T-helper 1 cell treated with Interleukin-12 subunit alpha and Interleukin-12 subunit beta and Interleukin-4 antibody, amounts not matched to agents 30 ng/mL and 1 ng/mL, for 36 hours (primary cell): Measurements from ENCODE around the gene BHLHE41. TPM values are rescaled to one million over a fixed set of nuclear protein-coding genes. Genes with fewer than 3 reads are reported as not detected.

Experiments used
- intact Hi-C: fragments of 100-400 bp; cut with micrococcal nuclease; formaldehyde crosslinking; loops from one replicate; pipeline ENCODE4 v1.15.1; 2024
- total RNA-seq: library from RNA; stranded (reverse); gene quantifications from 2 replicates; pipeline ENCODE4 v1.2.3, GENCODE V29; 2022

The BHLHE41 gene
- total RNA-seq, 1 donor from 2014 or later: not detected

GRCh38 chr12:26090836-26091510, 33.9 kb downstream of the BHLHE41 start:
- intact Hi-C loops: no loop called here

- intact Hi-C loops: no loop called here
These were observed 35.8 kb downstream of the BHLHE41 start for GRCh38 chr12:26088998-26089397.

- intact Hi-C loops: no loop called here
These were observed 37.9 kb downstream of the BHLHE41 start for GRCh38 chr12:26086936-26087335.

- intact Hi-C loops: no loop called here
These were observed 43.9 kb downstream of the BHLHE41 start for GRCh38 chr12:26080911-26081310.

- intact Hi-C loops: no loop called here
These were observed 46.7 kb downstream of the BHLHE41 start for GRCh38 chr12:26077915-26078702.

Other genes starting within 250 kb of the BHLHE41 start
- 0.51 and 1.6 TPM in 2 replicates for gene RASSF8, start 166.4 kb downstream of the BHLHE41 start, total RNA-seq
- gene SSPN, start 70.5 kb upstream of the BHLHE41 start, total RNA-seq: not detected in 2 replicates